Measurements from ENCODE around the gene MARCHF10. TPM values are rescaled to one million over a fixed set of nuclear protein-coding genes. Genes with fewer than 3 reads are reported as not detected.
"Not testable (repeated sequence)": the region's sequence is repeated elsewhere in the genome, so short reads cannot be mapped to it uniquely, and the experiment has no call there.

MARCHF10 gene
- polyA plus RNA-seq, 4 donors, result 0.54 to 1.2 (median 0.95) TPM

- DNase-seq (ENCODE audit: low read depth in 4 of 4, low spot score in 3 of 4), result no peak
Observed at GRCh38 chr17:62704381-62704971, 103.6 kb downstream of the MARCHF10 start.

GRCh38 chr17:62703776-62704380 lies 104.2 kb downstream of the MARCHF10 start:
- DNase-seq (ENCODE audit: low read depth in 4 of 4, low spot score in 3 of 4), result no peak

DNA sequence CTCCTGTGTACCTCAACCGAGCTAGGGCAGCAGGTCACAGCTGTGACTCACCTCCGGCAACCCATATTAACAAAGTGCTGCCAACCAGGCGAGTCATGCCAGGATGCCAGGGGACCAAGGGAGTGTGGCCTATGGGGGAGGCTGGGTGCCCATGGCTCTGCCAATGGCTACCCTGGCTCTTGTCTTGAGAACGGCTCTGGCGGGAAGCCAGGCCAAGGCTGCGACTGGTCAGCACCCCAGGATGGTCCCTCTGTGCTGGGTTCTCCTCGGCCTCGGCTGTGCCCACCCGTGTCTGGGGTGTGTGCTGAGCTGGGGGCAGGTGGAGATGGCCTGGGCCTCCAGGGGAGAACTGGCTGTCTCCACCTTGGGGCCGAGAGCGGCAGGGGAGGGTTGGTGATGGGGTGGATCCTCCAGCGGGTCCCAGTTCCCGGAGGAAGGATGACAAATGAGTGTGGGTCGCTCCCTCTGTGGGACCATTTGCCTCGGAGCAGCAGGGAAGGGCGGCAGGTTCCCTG lies 104.8 kb downstream of the MARCHF10 start:
- DNase-seq (ENCODE audit: low read depth in 4 of 4, low spot score in 3 of 4), result no peak

DNA sequence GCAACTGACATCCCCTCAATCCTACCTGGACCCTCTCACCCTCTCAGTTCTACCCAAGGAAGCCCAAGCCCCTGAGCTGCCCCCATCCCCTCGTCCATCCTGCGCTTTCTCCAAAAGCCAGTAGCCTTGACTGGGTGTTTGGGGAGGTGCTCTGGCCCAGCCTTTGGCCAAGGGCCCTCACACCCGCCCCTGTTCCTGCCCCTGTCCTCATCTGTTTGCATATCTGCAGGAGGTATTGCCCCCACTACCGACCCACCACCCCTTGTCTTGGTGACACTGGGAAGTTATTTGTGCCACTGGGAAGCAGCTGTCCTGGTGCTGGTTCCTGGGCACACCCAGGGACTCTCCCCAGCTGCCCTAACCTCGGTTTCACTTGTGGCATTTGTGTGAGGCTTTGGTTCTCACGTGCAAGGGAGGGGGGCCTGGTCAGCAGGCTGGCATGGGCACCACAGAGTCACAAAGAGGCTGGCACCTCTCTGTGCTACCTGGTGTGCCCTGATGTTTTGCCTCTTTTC lies 105.3 kb downstream of the MARCHF10 start:
- DNase-seq (ENCODE audit: low read depth in 4 of 4, low spot score in 3 of 4), result no peak

DNA sequence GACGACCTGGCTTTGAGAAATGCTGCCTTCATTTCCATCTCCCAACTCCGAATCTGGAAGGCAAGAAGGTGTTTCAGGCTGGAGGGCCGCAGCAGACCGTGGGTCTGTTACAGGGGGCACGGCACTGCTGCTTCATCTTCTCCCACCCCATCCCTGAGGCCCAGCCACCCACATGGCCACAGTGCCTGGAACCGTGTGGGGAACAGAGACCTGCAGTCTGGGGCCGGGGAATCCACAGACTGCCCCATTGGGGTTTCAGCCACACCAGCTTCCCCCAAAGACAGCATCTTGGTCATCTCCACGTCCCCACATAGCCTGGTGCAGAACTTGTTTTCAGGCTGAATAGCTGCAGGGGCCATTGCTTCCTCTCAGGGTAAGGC lies 106.4 kb downstream of the MARCHF10 start:
- no peak for DNase-seq (ENCODE audit: low read depth in 4 of 4, low spot score in 3 of 4)

DNA sequence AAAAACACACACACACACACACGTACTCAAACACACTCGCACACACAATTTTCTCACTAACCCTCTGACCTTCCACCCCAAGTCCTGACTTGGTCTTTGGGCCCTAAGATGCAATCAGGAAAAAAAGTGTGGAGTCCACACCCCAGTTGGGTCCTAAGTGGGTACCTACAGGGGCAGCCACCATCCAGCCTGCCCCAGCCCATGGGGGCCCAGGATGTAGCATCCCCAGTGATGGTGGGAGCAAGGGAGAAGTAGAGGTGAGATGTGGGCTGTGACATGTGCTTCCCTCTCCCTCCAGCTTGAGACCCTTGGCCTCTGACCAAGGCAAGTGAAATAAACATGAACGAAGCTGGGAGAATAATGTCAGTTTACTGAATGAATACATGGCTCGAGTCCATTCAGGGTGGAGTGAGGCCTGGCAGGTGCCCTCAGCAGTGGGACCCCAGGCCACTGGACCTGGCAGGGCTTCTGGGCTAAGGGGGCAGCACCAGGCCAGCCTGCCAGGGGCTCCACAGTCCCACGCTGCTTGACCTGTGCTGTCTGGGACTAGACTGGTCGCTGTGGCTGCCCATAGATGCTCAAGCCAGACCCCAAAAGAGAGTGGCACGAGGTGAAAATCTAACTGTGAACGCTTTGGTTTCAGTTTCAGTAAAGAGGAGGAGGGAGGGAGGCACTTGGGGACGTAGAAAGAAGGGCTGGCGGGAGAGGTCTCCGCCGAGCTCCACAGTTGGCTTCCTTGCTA lies 107.0 kb downstream of the MARCHF10 start:
- no peak for DNase-seq (ENCODE audit: low read depth in 4 of 4, low spot score in 3 of 4)

DNA sequence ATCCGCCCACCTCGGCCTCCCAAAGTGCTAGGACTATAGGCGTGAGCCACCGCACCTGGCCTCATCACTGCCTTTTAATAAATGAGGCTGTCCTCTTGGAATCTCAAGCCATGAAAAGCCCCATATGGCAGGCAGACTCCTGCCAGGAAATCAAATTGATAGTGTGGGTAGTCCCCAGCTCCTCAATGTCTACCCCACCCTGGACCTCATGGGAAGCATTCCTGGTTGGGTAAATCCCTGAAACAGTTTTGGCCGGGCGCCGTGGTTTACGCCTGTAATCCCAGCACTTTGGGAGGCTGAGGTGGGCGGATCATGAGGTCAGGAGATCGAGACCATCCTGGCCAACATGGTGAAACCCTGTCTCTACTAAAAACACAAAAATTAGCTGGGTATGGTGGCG lies 109.7 kb downstream of the MARCHF10 start:
- not testable (repeated sequence) for DNase-seq (ENCODE audit: low read depth in 4 of 4, low spot score in 3 of 4)

GRCh38 chr17:62696726-62697490 lies 111.2 kb downstream of the MARCHF10 start:
- no peak for DNase-seq (ENCODE audit: low read depth in 4 of 4, low spot score in 3 of 4)

GRCh38 chr17:62696256-62696655 lies 111.9 kb downstream of the MARCHF10 start:
- no peak for DNase-seq (ENCODE audit: low read depth in 4 of 4, low spot score in 3 of 4)

DNA sequence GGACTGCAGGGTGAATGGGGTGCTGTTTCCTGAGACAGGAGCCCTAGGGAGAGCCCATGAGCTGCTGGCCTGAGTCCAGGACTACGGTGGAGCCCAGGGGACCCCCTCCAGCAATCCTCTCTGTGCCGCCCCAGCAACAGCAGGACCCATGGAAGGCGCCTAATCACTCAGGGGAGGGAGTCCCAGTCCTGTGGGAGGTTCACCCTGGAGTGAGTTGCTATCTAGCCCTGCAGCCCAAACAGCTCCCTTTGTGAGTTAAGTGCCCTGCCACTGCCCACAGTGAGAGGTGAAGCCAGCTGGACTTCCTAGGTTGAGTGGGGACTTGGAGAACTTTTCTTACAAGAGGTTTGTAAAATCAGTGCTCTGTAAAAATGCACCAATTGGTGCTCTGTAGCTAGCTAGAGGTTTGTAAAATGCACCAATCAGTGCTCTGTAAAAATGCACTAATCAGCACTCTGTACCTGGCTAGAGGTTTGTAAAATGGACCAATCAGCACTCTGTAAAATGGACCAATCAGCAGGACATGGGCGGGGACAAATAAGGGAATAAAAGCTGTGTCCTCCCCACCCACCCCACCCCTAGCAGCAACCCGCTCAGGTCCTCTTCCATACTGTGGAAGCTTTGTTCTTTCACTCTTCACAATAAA lies 112.9 kb downstream of the MARCHF10 start:
- not testable (repeated sequence) for DNase-seq (ENCODE audit: low read depth in 4 of 4, low spot score in 3 of 4)

DNA sequence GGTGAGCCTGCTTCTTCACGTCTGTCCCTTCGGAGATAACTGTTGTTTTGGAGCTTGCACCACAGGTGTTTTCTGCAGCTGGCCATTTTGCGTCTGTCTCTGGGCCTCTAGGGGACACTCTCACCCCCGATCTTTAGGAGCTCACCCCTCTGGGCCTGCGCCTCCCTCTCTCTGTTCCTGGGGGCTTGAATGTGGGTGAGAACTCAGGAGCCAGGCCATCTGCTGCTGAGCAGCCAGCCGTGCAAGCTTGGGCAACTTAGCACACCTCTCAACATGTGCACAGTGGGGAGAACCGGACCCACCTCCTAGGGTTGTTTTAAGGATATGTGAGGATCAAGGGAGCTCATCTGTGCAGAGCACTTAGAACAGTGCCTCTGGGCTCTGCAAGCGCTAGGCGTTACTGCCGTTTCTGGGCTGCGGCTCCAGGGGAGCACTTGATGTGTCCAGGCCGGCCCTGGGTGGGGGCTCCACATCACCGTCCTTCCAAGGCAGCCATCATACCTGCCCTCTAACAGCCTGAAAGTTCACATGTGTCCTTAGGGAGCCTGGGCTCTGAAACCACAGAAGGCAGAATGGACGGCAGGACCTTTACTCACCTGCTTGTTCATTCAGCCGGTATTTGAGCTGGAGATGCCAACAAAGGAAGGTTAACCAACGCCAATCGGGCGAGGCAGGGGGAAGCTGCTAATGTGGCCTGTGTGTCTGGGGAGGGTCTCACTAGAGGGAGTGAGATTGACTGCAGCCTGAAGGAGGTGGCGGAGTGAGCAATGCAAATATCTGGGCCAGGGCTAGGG lies 114.3 kb downstream of the MARCHF10 start:
- no peak for DNase-seq (ENCODE audit: low read depth in 4 of 4, low spot score in 3 of 4)

DNA sequence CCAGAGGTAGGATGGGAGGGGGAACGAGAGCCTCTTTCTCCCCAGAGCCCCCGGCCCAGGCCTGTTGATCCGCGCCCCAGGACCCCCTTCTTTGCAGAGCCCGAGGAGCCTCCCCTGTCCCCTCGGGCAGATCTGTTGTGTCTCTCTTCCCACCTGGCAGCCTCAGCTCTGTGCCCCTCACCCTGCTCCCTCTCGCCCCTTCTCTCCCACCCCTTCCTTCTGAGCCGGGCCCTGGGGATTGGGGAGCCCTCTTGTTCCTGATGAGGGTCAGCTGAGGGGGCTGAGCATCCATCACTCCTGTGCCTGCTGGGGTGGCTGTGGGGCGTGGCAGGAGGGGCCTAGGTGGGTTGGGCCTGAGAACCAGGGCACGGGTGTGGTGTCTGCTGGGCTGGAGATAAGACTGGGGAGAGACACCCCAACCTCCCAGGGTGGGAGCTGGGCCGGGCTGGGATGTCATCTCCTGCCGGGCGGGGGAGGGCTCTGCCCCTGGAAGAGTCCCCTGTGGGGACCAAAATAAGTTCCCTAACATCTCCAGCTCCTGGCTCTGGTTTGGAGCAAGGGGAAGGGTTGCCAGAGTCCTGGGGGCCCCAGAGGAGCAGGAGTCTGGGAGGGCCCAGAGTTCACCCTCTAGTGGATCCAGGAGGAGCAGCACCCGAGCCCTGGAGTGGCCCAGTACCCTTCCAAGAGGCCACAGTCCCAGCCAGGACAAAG lies 115.2 kb downstream of the MARCHF10 start:
- DNase-seq (ENCODE audit: low read depth in 4 of 4, low spot score in 3 of 4), result no peak

GRCh38 chr17:62692159-62692651 lies 115.9 kb downstream of the MARCHF10 start:
- no peak for DNase-seq (ENCODE audit: low read depth in 4 of 4, low spot score in 3 of 4)

DNA sequence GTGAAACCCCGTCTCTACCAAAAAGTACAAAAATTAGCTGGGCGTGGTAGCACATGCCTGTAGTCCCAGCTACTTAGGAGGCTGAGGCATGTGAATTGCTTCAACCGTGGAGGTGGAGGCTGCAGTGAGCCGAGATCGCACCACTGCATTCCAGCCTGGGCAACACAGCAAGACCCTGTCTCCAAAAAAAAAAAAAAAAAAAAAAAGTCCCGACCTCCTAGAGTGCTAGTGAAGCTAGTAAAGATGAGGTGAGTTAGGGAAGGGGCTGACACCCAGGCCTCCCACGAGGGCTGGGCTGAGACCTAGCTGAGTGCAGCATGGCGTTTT lies 116.6 kb downstream of the MARCHF10 start:
- DNase-seq (ENCODE audit: low read depth in 4 of 4, low spot score in 3 of 4), result not testable (repeated sequence)

GRCh38 chr17:62690168-62690897 lies 117.8 kb downstream of the MARCHF10 start:
- DNase-seq (ENCODE audit: low read depth in 4 of 4, low spot score in 3 of 4), result no peak

- DNase-seq (ENCODE audit: low read depth in 4 of 4, low spot score in 3 of 4), result no peak
Observed at GRCh38 chr17:62689441-62690167, 118.5 kb downstream of the MARCHF10 start.

GRCh38 chr17:62688398-62689160 lies 119.5 kb downstream of the MARCHF10 start:
- no peak for DNase-seq (ENCODE audit: low read depth in 4 of 4, low spot score in 3 of 4)
